SK-N-SH (cell line): Measurements from ENCODE around the gene GNAS-AS1.

Experiments
- CTCF ChIP-seq: fragments of 200-600 bp; sonication (generic); IDR thresholded peaks from 2 replicates; pipeline ENCODE4 v1.6.1; 2017; ENCODE audit warnings: antibody characterized with exemption, mild to moderate bottlenecking, moderate library complexity
- EP300 ChIP-seq, 2 experiments: IDR thresholded peaks; 2 replicates each; pipeline versions ENCODE4 v1.4.0 to v1.6.1; 2012; ENCODE audit warnings: borderline replicate concordance in 1 of 2, low read depth in 1 of 2, low read length in 1 of 2
- EZH2phosphoT487 ChIP-seq: fragments of 200-600 bp; sonication (generic); IDR thresholded peaks from 2 replicates; pipeline ENCODE4 v1.6.1; 2017; ENCODE audit warnings: low read depth, mixed run types, mild to moderate bottlenecking, antibody characterized with exemption, moderate library complexity, borderline replicate concordance
- FOSL2 ChIP-seq: IDR thresholded peaks from 2 replicates; pipeline ENCODE4 v1.4.0; 2012; ENCODE audit warnings: low read depth, mild to moderate bottlenecking, moderate library complexity, borderline replicate concordance
- FOXM1 ChIP-seq: IDR thresholded peaks from 2 replicates; pipeline ENCODE4 v1.4.0; 2012; ENCODE audit warnings: low read depth, mild to moderate bottlenecking
- GABPA ChIP-seq: IDR thresholded peaks from 2 replicates; pipeline ENCODE4 v1.4.0; 2012; ENCODE audit warnings: low read depth, mild to moderate bottlenecking
- JUND ChIP-seq: IDR thresholded peaks from 2 replicates; pipeline ENCODE4 v1.4.0; 2012
- NRF1 ChIP-seq: IDR thresholded peaks from 2 replicates; pipeline ENCODE4 v1.6.1; 2012; ENCODE audit warnings: low read depth, mild to moderate bottlenecking, low read length
- SIN3A ChIP-seq: IDR thresholded peaks from 2 replicates; pipeline ENCODE4 v1.6.1; 2012; ENCODE audit warnings: low read depth, mild to moderate bottlenecking, low read length, moderate library complexity, borderline replicate concordance
- TCF12 ChIP-seq: IDR thresholded peaks from 2 replicates; pipeline ENCODE4 v1.4.0; 2012
- YY1 ChIP-seq: IDR thresholded peaks from 2 replicates; pipeline ENCODE4 v1.4.0; 2012; ENCODE audit warnings: low read depth, mild to moderate bottlenecking
- ZBTB33 ChIP-seq: IDR thresholded peaks from 2 replicates; pipeline ENCODE4 v1.4.0; 2012; ENCODE audit warnings: low read depth, borderline replicate concordance

GRCh38 chr20:58847463-58847862 is 3.2 kb downstream of the GNAS-AS1 start:
- no peak for TF ChIP-seq EZH2phosphoT487
- TF ChIP-seq CTCF: no peak
- no peak for TF ChIP-seq FOXM1
- no peak for TF ChIP-seq ZBTB33
- TF ChIP-seq FOSL2: no peak
- no peak for TF ChIP-seq SIN3A
- TF ChIP-seq JUND: no peak
- TF ChIP-seq YY1: no peak
- no peak for TF ChIP-seq GABPA
- no peak for TF ChIP-seq EP300 (IDR thresholded peaks at IDR 0.05; ENCODE audit: borderline replicate concordance in 1 of 2, low read depth in 1 of 2, low read length in 1 of 2)
- TF ChIP-seq NRF1: no peak
- TF ChIP-seq TCF12: no peak
